ENCODE results near the gene BCL3. TPM values are rescaled to one million over a fixed set of nuclear protein-coding genes. Genes with fewer than 3 reads are reported as not detected.
A peak's percentile ranks its signal among the peaks of the same experiment; 100 is the strongest.

BCL3 gene
- total and polyA plus RNA-seq, 2 of the 13 experiments (the other 11 are each of a cell fraction or from before 2014, with no cell fraction given): 2.3 to 4.0 TPM

GRCh38 chr19:44741841-44742329 is 6.6 kb upstream of the BCL3 start (continued):
- no peak for TF ChIP-seq SOX13 (IDR thresholded peaks at IDR 0.05)
- TF ChIP-seq SOX13 (CRISPR knock-in tag; conservative IDR thresholded peaks at IDR 0.05 in 1 of 2, IDR thresholded peaks at IDR 0.05 in 1 of 2): peak in 1 of 2 experiments; percentile 60; a peak in 1 of 4 replicates
- TF ChIP-seq ASH2L (IDR thresholded peaks at IDR 0.05; ENCODE audit: insufficient read length, low read depth, low read length): no peak
- peak; percentile 52; the same call in 1 of the 2 replicates for TF ChIP-seq ZNF292 (CRISPR knock-in tag; IDR thresholded peaks at IDR 0.05; ENCODE audit: borderline replicate concordance, low read depth)
- peak; percentile 74; the same call in 1 of the 2 replicates for TF ChIP-seq PAXIP1 (CRISPR knock-in tag; conservative IDR thresholded peaks at IDR 0.05)
- no peak for TF ChIP-seq MXD4 (CRISPR knock-in tag; IDR thresholded peaks at IDR 0.05)
- TF ChIP-seq ZNF543 (CRISPR knock-in tag; IDR thresholded peaks at IDR 0.05): 0 out of 2 replicates have a peak, but pooled peaks have one; percentile 33
- TF ChIP-seq ARID5B (CRISPR knock-in tag; IDR thresholded peaks at IDR 0.05): peak; percentile 70
- TF ChIP-seq ZNF33A (CRISPR knock-in tag; IDR thresholded peaks at IDR 0.05; ENCODE audit: borderline replicate concordance): no peak
- peak; percentile 26; the same call in 1 of the 2 replicates for TF ChIP-seq ZNF263 (CRISPR knock-in tag; IDR thresholded peaks at IDR 0.05)
- TF ChIP-seq HNF1A (IDR thresholded peaks at IDR 0.05; ENCODE audit: low read depth): no peak
- TF ChIP-seq HNF1A (CRISPR knock-in tag; IDR thresholded peaks at IDR 0.05; ENCODE audit: borderline replicate concordance): peak; percentile 38; the same call in 1 of the 2 replicates
- no peak for TF ChIP-seq ZNF414 (CRISPR knock-in tag; IDR thresholded peaks at IDR 0.05)
- no peak for TF ChIP-seq ZNF672 (CRISPR knock-in tag; IDR thresholded peaks at IDR 0.05)
- TF ChIP-seq BORCS8-MEF2B (CRISPR knock-in tag; IDR thresholded peaks at IDR 0.05): 0 out of 2 replicates have a peak, but pooled peaks have one; percentile 21
